Measurements from ENCODE around the gene SCNN1A.

Gene SCNN1A

GRCh38 chr12:6322352-6322751, 53.0 kb downstream of the SCNN1A start:
- in situ Hi-C loops (cut with HindIII; ENCODE audit: low sequenced_read_pairs), result no loop called here

GRCh38 chr12:6321905-6322304, 53.5 kb downstream of the SCNN1A start:
- in situ Hi-C loops (cut with HindIII; ENCODE audit: low sequenced_read_pairs), result no loop called here

- in situ Hi-C loops (cut with HindIII; ENCODE audit: low sequenced_read_pairs), result no loop called here
Observed at GRCh38 chr12:6319446-6319845, 55.9 kb downstream of the SCNN1A start.

- in situ Hi-C loops (cut with HindIII; ENCODE audit: low sequenced_read_pairs), result no loop called here
Observed at GRCh38 chr12:6318440-6318879, 56.9 kb downstream of the SCNN1A start.

- in situ Hi-C loops (cut with HindIII; ENCODE audit: low sequenced_read_pairs), result no loop called here
Observed at GRCh38 chr12:6317693-6318439, 57.5 kb downstream of the SCNN1A start.

GRCh38 chr12:6316921-6317692, 58.3 kb downstream of the SCNN1A start:
- in situ Hi-C loops (cut with HindIII; ENCODE audit: low sequenced_read_pairs), result no loop called here

- in situ Hi-C loops (cut with HindIII; ENCODE audit: low sequenced_read_pairs), result no loop called here
Observed at GRCh38 chr12:6315704-6316597, 59.4 kb downstream of the SCNN1A start.

- in situ Hi-C loops (cut with HindIII; ENCODE audit: low sequenced_read_pairs), result no loop called here
Observed at GRCh38 chr12:6315184-6315583, 60.2 kb downstream of the SCNN1A start.

GRCh38 chr12:6314776-6315175, 60.6 kb downstream of the SCNN1A start:
- in situ Hi-C loops (cut with HindIII; ENCODE audit: low sequenced_read_pairs), result no loop called here

DNA sequence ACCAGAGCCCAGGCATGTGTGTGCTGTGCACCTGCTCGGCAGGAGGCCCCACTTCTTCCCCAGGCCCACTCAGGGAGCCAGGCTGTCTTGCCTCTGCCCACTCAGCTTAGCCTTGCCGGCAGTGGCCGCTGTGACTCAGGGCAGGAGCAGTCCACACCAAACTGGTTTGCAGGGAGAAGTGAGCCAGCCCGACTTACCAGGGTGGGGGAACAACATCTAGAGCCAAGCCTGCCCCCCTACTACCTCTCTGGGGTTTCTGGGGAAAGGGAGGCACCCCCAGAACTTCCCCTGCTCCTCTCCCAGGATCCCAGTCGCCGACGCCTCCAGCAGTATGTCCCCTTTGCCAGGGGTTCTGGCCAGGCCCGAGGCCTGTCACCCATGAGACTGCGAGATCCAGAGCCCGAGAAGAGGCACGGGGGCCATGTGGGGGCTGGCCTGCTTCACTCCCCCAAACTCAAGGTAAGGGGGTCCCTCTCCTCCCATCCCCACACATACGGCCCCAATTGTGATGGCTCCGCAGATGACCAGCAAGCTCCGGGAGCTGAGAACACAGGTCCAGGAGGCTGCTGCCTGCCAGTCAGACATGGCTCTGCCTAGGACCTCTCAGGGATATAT, 61.9 kb downstream of the SCNN1A start:
- in situ Hi-C loops (cut with HindIII; ENCODE audit: low sequenced_read_pairs), result no loop called here

- in situ Hi-C loops (cut with HindIII; ENCODE audit: low sequenced_read_pairs), result no loop called here
Observed at GRCh38 chr12:6312529-6313325, 62.6 kb downstream of the SCNN1A start.

GRCh38 chr12:6311822-6312528, 63.4 kb downstream of the SCNN1A start:
- in situ Hi-C loops (cut with HindIII; ENCODE audit: low sequenced_read_pairs), result no loop called here

DNA sequence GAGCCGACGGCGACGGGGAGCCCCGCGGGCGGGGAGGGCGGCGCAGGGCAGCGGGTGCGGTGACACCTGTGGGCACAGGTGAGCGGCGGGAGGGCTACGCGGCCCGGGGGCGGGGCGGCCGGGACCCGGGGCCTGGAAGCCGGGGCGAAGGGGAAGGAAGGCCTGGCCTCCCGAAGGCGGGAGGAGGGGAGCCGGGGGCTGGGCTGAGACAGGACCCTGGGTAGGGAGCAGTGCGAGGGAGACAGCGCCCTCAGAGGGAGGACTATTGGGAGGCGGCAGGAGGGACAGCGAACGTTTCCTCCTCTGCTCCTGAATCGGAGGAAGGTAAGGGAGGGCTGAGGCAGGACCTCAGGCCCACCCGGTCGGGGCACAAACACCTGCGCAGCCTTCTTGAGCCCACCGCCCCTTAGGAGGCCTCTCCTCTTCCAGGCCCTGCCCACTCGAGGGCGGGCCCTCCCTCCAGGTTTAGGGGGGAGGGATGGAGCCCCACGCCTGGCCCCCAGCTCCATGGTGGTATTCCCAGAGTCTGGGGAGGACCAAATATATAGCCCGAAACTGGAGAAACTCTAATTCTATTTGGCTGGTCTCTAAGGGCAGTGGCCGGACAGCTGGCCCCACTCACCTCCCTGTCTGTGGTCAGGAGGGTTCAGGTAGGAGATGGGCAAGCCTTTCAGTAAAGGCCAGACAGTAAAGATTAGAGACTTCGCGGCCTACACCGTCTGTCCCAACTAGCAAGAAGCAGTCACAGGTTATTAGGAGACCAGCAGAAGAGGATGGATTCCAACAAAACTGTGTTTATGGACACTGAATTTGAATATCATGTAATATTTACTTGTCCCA, 64.4 kb downstream of the SCNN1A start:
- in situ Hi-C loops (cut with HindIII; ENCODE audit: low sequenced_read_pairs), result no loop called here

DNA sequence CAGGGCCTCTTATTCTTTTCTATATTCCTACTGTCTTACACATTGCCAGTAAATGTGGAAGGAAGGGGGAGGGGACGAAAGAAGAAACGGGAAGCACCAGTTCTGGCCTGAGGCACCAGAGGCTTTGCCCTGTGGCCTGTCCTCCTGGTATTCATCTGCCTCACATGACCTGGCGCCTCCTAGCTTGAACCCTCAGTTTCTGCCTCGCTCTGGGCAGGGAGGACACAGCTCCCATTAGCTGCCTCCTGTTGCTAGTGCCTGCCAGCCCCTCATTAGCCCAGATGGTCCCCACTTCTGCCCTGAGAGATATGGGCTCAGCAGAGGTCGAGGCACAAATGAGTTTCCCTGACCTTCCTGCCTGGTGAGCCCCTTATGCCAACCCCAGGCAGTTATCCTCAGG, 67.8 kb downstream of the SCNN1A start:
- in situ Hi-C loops (cut with HindIII; ENCODE audit: low sequenced_read_pairs), result no loop called here

DNA sequence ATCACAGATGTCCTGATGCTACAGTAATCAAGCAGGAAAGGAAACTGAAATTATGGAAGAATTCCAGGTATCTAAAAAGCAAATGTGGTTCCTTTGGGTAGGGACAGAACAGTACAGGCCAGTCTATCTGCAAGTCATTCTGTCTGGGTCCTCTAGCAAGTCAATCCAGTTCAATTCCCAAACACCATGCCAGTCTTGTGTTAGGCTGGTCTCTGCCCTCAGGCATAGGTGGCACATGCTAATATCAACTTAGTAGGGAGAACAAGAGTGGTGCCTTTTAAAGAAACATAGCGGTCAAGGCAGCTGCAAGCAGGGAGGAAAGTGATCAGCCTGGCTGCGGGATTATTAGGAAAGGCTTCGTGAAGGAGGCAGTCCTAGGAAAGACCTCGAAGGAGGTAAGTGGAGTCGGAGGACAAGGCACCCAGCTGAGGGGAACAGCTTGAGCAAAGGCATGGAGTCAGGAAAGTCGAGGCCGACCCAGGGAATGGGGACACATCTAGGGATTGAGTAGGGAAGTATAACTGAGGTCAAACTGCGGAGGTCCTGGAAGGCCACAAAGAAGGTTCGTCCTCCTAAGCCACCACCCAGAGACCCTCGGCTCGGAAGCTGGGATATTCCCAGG, 68.7 kb downstream of the SCNN1A start:
- in situ Hi-C loops (cut with HindIII; ENCODE audit: low sequenced_read_pairs), result no loop called here

DNA sequence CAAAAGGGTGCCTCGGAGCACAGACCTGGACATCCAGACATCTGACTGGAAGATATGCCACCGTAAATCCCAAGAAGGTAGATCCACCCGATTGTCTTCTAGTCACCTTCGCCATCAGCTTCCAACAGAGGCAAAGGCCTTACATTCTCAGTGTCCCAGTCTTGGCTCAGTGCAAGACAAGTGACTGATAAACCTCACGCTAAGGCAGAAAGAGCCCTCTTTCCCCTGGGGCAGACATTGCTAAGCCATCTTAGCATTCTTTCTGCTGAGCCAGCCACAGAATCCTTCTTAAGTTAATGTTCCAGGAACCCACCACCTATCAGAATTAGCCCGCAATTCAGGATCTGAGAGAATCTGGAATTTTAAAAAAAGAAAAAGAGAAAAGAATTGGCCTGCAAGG, 69.2 kb downstream of the SCNN1A start:
- in situ Hi-C loops (cut with HindIII; ENCODE audit: low sequenced_read_pairs), result no loop called here

GRCh38 chr12:6303071-6303470, 72.3 kb downstream of the SCNN1A start:
- in situ Hi-C loops (cut with HindIII; ENCODE audit: low sequenced_read_pairs), result no loop called here

GRCh38 chr12:6302621-6303020, 72.7 kb downstream of the SCNN1A start:
- in situ Hi-C loops (cut with HindIII; ENCODE audit: low sequenced_read_pairs), result no loop called here

All from DLD1 (cell line).